ENCODE results near the gene ACOT11. TPM values are rescaled to one million over a fixed set of nuclear protein-coding genes. Genes with fewer than 3 reads are reported as not detected.

Gene ACOT11
- polyA plus RNA-seq, 1 of the 3 experiments (the other 2 are of a cell fraction): 6.9 TPM

- Histone ChIP-seq H2AFZ (ENCODE audit: low read depth) (no peak overlapping the region), H3F3A (replicated peaks; ENCODE audit: insufficient read depth) (no peaks in the 10 kb centered on the region), H3K4me1 (ENCODE audit: control insufficient read depth in 1 of 2, insufficient read depth in 2 of 2, low read depth in 1 of 2, low read length in 1 of 2) (peaks cover 7 to 32% of the 10 kb centered on the region in 2 experiments; a peak in 3 of 4 replicates), H3K4me2 (no peak overlapping the region), H3K27me3 (ENCODE audit: insufficient read depth) (no peaks in the 10 kb centered on the region), H4K20me1 (ENCODE audit: insufficient read depth) (no peaks in the 10 kb centered on the region), H3K9me3 (no peaks in the 10 kb centered on the region), H3K27ac (ENCODE audit: low read depth in 2 of 2, low read length in 1 of 2) (0 out of 4 replicates have a peak overlapping the region, but pooled peaks of 1 of the 2 experiments have one; percentile 41), H3K36me3 (replicated peaks in 1 of 2; ENCODE audit: control insufficient read depth in 1 of 2, insufficient read depth in 2 of 2, low read length in 1 of 2) (no peaks in the 10 kb centered on the region), H3K9ac (no peak overlapping the region), H3K9me2 (no peaks in the 10 kb centered on the region), H3K4me3 (ENCODE audit: low read depth in 2 of 2, low read length in 1 of 2) (no peak overlapping the region), H3K79me2 (ENCODE audit: insufficient read depth) (no peaks in the 10 kb centered on the region)
- WGBS (ENCODE audit: low lambda C conversion rate): 71% methylated on average over 6 of the region's 6 CpGs
- ChIA-PET POLR2A (no interaction called here), CTCF (interaction anchor here (1.6 kb wide), 1 partner anchor 29 kb away, joined by 7 read pairs; the partner anchor contains the start of gene ACOT11)
- TF ChIP-seq CHD2 (IDR thresholded peaks at IDR 0.05; ENCODE audit: low read length, partially characterized antibody) (no peak), NRF1 (IDR thresholded peaks at IDR 0.05; ENCODE audit: low read depth, low read length) (no peak), FOXM1 (IDR thresholded peaks at IDR 0.05; ENCODE audit: low read depth) (no peak), ZBTB33 (IDR thresholded peaks at IDR 0.05; ENCODE audit: borderline replicate concordance, low read depth) (no peak), TAF1 (IDR thresholded peaks at IDR 0.05; ENCODE audit: borderline replicate concordance, low read depth, low read length) (no peak), SIN3A (IDR thresholded peaks at IDR 0.05; ENCODE audit: borderline replicate concordance, low read depth, low read length) (no peak), GABPA (IDR thresholded peaks at IDR 0.05; ENCODE audit: low read depth) (no peak), SMC3 (IDR thresholded peaks at IDR 0.05; ENCODE audit: low read depth, low read length) (no peak), FOXJ3 (CRISPR knock-in tag; IDR thresholded peaks at IDR 0.05) (no peak), JUND (IDR thresholded peaks at IDR 0.05) (no peak), TCF12 (IDR thresholded peaks at IDR 0.05) (no peak), POLR2AphosphoS5 (IDR thresholded peaks at IDR 0.05; ENCODE audit: low read depth, low read length) (no peak), REST (IDR thresholded peaks at IDR 0.05; ENCODE audit: low read depth, low read length) (no peak), USF2 (IDR thresholded peaks at IDR 0.05; ENCODE audit: borderline replicate concordance, low read depth, low read length) (no peak), RFX5 (IDR thresholded peaks at IDR 0.05; ENCODE audit: low read length) (no peak)
- DNase-seq: no peak
Observed at GRCh38 chr1:54577612-54578011, 29.6 kb downstream of the ACOT11 start.
